Measurements from ENCODE around the gene MCF2L2. TPM values are rescaled to one million over a fixed set of nuclear protein-coding genes. Genes with fewer than 3 reads are reported as not detected.

Gene MCF2L2
- total RNA-seq, 1 donor, result under 0.01 TPM

- H3K79me2 ChIP-seq (ENCODE audit: insufficient read depth, low read length), result no peaks in the 10 kb centered on the region
Measured at GRCh38 chr3:183222631-183223235, 205.7 kb downstream of the MCF2L2 start.

GRCh38 chr3:183220828-183221227 lies 207.6 kb downstream of the MCF2L2 start:
- no peaks in the 10 kb centered on the region for H3K27me3 ChIP-seq (ENCODE audit: insufficient read depth, low read length)
- DNase-seq (ENCODE audit: insufficient read length, low spot score, missing footprints), result peak; percentile 19
- H3K79me2 ChIP-seq (ENCODE audit: insufficient read depth, low read length), result no peaks in the 10 kb centered on the region
- no peaks in the 10 kb centered on the region for H3K9me3 ChIP-seq (ENCODE audit: low read depth, low read length)
- H3K4me2 ChIP-seq (ENCODE audit: insufficient read depth, low read length), result no peak overlapping the region
- TF ChIP-seq CTCF (IDR thresholded peaks at IDR 0.05; ENCODE audit: extremely low read depth, low read depth, low read length), result no peak
- no peaks in the 10 kb centered on the region for H4K20me1 ChIP-seq (ENCODE audit: insufficient read depth, low read length)
- no peak overlapping the region for H3K4me3 ChIP-seq (ENCODE audit: insufficient read depth, low read length)
- no peaks in the 10 kb centered on the region for H3K4me1 ChIP-seq (ENCODE audit: insufficient read depth, low read length)
- no peak overlapping the region for H3K27ac ChIP-seq (ENCODE audit: low read depth, low read length)
- H3K36me3 ChIP-seq (ENCODE audit: insufficient read depth, low read length), result no peaks in the 10 kb centered on the region
- no peak overlapping the region for H2AFZ ChIP-seq (ENCODE audit: low read length)

More at GRCh38 chr3:183222631-183223235, 205.7 kb downstream of the MCF2L2 start:
- no peak overlapping the region for H2AFZ ChIP-seq (ENCODE audit: low read length)
- DNase-seq (ENCODE audit: insufficient read length, low spot score, missing footprints), result no peak
- H3K27me3 ChIP-seq (ENCODE audit: insufficient read depth, low read length), result no peaks in the 10 kb centered on the region
- no peak overlapping the region for H3K4me2 ChIP-seq (ENCODE audit: insufficient read depth, low read length)
- TF ChIP-seq CTCF (IDR thresholded peaks at IDR 0.05; ENCODE audit: extremely low read depth, low read depth, low read length), result no peak
- no peaks in the 10 kb centered on the region for H3K36me3 ChIP-seq (ENCODE audit: insufficient read depth, low read length)
- no peak overlapping the region for H3K27ac ChIP-seq (ENCODE audit: low read depth, low read length)
- H3K4me1 ChIP-seq (ENCODE audit: insufficient read depth, low read length), result no peaks in the 10 kb centered on the region
- H3K9me3 ChIP-seq (ENCODE audit: low read depth, low read length), result no peaks in the 10 kb centered on the region
- H3K4me3 ChIP-seq (ENCODE audit: insufficient read depth, low read length), result no peak overlapping the region
- no peaks in the 10 kb centered on the region for H4K20me1 ChIP-seq (ENCODE audit: insufficient read depth, low read length)

GRCh38 chr3:183218826-183219225 lies 209.6 kb downstream of the MCF2L2 start:
- H3K4me2 ChIP-seq (ENCODE audit: insufficient read depth, low read length), result no peak overlapping the region
- H3K9me3 ChIP-seq (ENCODE audit: low read depth, low read length), result no peaks in the 10 kb centered on the region
- no peak overlapping the region for H2AFZ ChIP-seq (ENCODE audit: low read length)
- no peak overlapping the region for H3K27ac ChIP-seq (ENCODE audit: low read depth, low read length)
- no peak overlapping the region for H3K4me3 ChIP-seq (ENCODE audit: insufficient read depth, low read length)
- H3K79me2 ChIP-seq (ENCODE audit: insufficient read depth, low read length), result no peaks in the 10 kb centered on the region
- H3K27me3 ChIP-seq (ENCODE audit: insufficient read depth, low read length), result no peaks in the 10 kb centered on the region
- no peak for DNase-seq (ENCODE audit: insufficient read length, low spot score, missing footprints)
- no peaks in the 10 kb centered on the region for H3K36me3 ChIP-seq (ENCODE audit: insufficient read depth, low read length)
- no peak for TF ChIP-seq CTCF (IDR thresholded peaks at IDR 0.05; ENCODE audit: extremely low read depth, low read depth, low read length)
- no peaks in the 10 kb centered on the region for H3K4me1 ChIP-seq (ENCODE audit: insufficient read depth, low read length)
- no peaks in the 10 kb centered on the region for H4K20me1 ChIP-seq (ENCODE audit: insufficient read depth, low read length)

GRCh38 chr3:183217548-183218332 lies 210.7 kb downstream of the MCF2L2 start:
- Histone ChIP-seq H3K4me2 (ENCODE audit: insufficient read depth, low read length) (no peak overlapping the region), H4K20me1 (ENCODE audit: insufficient read depth, low read length) (no peaks in the 10 kb centered on the region), H2AFZ (ENCODE audit: low read length) (no peak overlapping the region), H3K9me3 (ENCODE audit: low read depth, low read length) (no peaks in the 10 kb centered on the region), H3K27me3 (ENCODE audit: insufficient read depth, low read length) (no peaks in the 10 kb centered on the region), H3K79me2 (ENCODE audit: insufficient read depth, low read length) (no peaks in the 10 kb centered on the region), H3K4me1 (ENCODE audit: insufficient read depth, low read length) (no peaks in the 10 kb centered on the region), H3K4me3 (ENCODE audit: insufficient read depth, low read length) (no peak overlapping the region), H3K27ac (ENCODE audit: low read depth, low read length) (no peak overlapping the region), H3K36me3 (ENCODE audit: insufficient read depth, low read length) (no peaks in the 10 kb centered on the region)
- peak; percentile 29 for DNase-seq (ENCODE audit: insufficient read length, low spot score, missing footprints)
- TF ChIP-seq CTCF (IDR thresholded peaks at IDR 0.05; ENCODE audit: extremely low read depth, low read depth, low read length), result no peak

All from osteoblast (primary cell).